ENCODE data around the gene ARHGAP10.

Gene ARHGAP10

DNA sequence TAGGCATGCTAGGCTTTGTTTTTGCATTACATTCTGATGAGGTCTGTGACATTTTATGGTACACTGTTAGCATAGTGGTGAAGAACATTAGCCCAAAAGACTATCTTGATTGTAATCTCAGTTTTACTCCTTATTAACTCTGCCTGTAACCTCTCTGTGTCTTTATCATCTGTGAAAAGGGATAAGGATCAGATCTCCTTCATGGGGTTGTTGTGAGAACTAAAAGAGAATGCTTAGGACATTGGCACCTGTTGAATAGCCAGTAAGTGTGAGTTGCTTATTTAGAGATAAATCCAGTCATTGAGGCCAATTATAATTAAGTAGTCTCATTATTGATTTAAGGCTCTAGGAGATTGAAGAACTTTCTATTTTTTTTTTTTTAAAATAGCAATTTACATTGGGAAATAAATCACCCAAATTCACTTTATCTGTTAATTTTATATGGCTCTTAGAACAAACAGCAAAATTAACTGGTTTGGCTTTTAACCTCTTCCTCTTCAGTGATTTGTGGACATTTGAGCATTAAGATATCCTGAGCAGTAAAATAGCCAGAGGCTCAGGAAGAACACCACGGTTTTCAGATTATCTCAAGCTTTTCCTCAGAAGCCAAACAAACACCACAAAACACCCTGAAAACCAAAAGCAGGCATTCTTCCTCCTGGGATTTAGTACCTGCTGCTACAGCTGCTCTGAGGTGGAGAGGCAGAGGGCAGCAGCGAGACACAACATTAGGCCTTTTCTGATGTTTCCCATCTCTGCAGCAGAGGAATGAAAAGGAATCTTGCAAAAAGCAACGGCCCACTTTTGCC, 192.9 kb downstream of the ARHGAP10 start:
- Histone ChIP-seq H3K27ac (0 out of 2 replicates have a peak overlapping the region, but pooled peaks have one; percentile 15), H3K4me3 (no peak overlapping the region), H3K9ac (ENCODE audit: insufficient read length) (no peak overlapping the region), H3K36me3 (ENCODE audit: insufficient read depth, low read length) (no peaks in the 10 kb centered on the region), H3K9me3 (ENCODE audit: low read depth, low read length) (no peaks in the 10 kb centered on the region)
- no peak for DNase-seq (ENCODE audit: low read depth, low spot score)
- TF ChIP-seq EZH2 (IDR thresholded peaks at IDR 0.05) (no peak), FOXP2 (optimal IDR thresholded peaks at IDR 0.05; ENCODE audit: control extremely low read depth, extremely low read length, insufficient read depth) (no peak), POLR2AphosphoS5 (IDR thresholded peaks at IDR 0.05; ENCODE audit: borderline replicate concordance, low read depth, low read length) (no peak)

DNA sequence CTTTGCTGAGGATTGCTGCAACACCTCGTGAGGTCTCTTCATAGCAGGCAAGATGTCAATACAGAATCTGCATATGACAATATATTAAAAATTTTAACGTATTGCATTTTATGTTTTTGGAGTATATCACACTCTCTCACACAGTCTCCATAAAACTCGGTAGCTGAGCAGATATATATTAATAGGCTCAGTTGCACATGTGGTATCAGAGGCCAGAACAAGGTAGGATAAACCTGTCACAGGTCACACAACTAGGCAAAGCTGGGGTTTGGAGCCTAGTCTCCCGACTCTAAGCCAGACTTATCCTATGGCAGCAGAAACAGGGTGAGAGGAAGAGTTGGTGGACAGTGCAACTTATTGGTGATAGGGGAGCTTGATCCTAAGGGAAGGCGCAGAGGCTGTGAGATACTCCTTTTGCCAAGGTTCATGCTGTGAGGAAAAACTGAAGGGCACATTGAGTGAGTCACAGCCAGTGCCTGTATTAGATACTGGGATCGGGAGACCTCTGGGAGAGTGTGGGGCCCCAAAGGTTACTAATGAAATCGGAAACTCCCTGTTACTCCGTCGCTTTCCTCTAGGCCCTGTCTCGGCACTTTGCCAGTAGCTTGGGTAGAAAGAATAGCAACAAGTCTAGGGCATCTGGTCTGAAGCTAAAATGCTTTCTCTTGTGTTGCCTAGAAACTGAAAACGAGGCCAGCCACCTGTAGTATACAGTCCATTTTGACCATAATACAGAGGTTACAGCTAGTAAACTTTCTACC, 195.7 kb downstream of the ARHGAP10 start:
- no peak overlapping the region for H3K27ac ChIP-seq
- TF ChIP-seq POLR2AphosphoS5 (IDR thresholded peaks at IDR 0.05; ENCODE audit: borderline replicate concordance, low read depth, low read length): no peak
- no peak for TF ChIP-seq FOXP2 (optimal IDR thresholded peaks at IDR 0.05; ENCODE audit: control extremely low read depth, extremely low read length, insufficient read depth)
- TF ChIP-seq EZH2 (IDR thresholded peaks at IDR 0.05): no peak
- no peak overlapping the region for H3K9ac ChIP-seq (ENCODE audit: insufficient read length)
- 0 out of 2 replicates have a peak, but pooled peaks cover 4% of the 10 kb centered on the region for H3K36me3 ChIP-seq (ENCODE audit: insufficient read depth, low read length)
- no peaks in the 10 kb centered on the region for H3K9me3 ChIP-seq (ENCODE audit: low read depth, low read length)
- no peak for DNase-seq (ENCODE audit: low read depth, low spot score)
- H3K4me3 ChIP-seq: no peak overlapping the region

GRCh38 chr4:147928400-147928799, 196.5 kb downstream of the ARHGAP10 start:
- Histone ChIP-seq H3K9me3 (ENCODE audit: low read depth, low read length) (no peaks in the 10 kb centered on the region), H3K27ac (no peak overlapping the region), H3K4me3 (no peak overlapping the region), H3K36me3 (ENCODE audit: insufficient read depth, low read length) (0 out of 2 replicates have a peak, but pooled peaks cover 4% of the 10 kb centered on the region), H3K9ac (ENCODE audit: insufficient read length) (no peak overlapping the region)
- DNase-seq (ENCODE audit: low read depth, low spot score): no peak
- TF ChIP-seq FOXP2 (optimal IDR thresholded peaks at IDR 0.05; ENCODE audit: control extremely low read depth, extremely low read length, insufficient read depth): no peak
- no peak for TF ChIP-seq EZH2 (IDR thresholded peaks at IDR 0.05)
- no peak for TF ChIP-seq POLR2AphosphoS5 (IDR thresholded peaks at IDR 0.05; ENCODE audit: borderline replicate concordance, low read depth, low read length)

DNA sequence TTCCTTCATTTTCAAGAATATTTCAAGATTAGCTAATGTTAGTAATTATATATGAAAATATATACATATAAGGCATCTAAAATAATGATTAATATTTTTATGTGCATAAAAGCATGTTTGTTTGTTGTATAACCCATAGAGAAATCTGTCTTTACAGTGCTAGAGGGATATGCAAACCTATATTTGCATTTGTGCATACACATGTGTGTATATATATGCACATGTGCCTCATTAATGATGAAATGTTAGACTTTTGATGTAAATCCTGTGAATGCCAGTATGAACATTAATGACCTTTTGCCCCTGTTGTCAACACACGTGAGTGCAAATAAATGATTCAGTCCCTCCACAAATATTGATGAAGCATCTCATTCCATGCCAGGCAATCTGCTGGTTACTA, 197.9 kb downstream of the ARHGAP10 start:
- DNase-seq (ENCODE audit: low read depth, low spot score): no peak
- H3K4me3 ChIP-seq: no peak overlapping the region
- no peak overlapping the region for H3K27ac ChIP-seq
- TF ChIP-seq POLR2AphosphoS5 (IDR thresholded peaks at IDR 0.05; ENCODE audit: borderline replicate concordance, low read depth, low read length) (no peak), FOXP2 (optimal IDR thresholded peaks at IDR 0.05; ENCODE audit: control extremely low read depth, extremely low read length, insufficient read depth) (no peak), EZH2 (IDR thresholded peaks at IDR 0.05) (no peak)
- H3K36me3 ChIP-seq (ENCODE audit: insufficient read depth, low read length): 0 out of 2 replicates have a peak, but pooled peaks cover 4% of the 10 kb centered on the region
- H3K9ac ChIP-seq (ENCODE audit: insufficient read length): no peak overlapping the region
- H3K9me3 ChIP-seq (ENCODE audit: low read depth, low read length): no peaks in the 10 kb centered on the region

GRCh38 chr4:147933316-147933715, 201.4 kb downstream of the ARHGAP10 start:
- no peak for DNase-seq (ENCODE audit: low read depth, low spot score)
- TF ChIP-seq EZH2 (IDR thresholded peaks at IDR 0.05) (no peak), FOXP2 (optimal IDR thresholded peaks at IDR 0.05; ENCODE audit: control extremely low read depth, extremely low read length, insufficient read depth) (no peak), POLR2AphosphoS5 (IDR thresholded peaks at IDR 0.05; ENCODE audit: borderline replicate concordance, low read depth, low read length) (no peak)

GRCh38 chr4:147933779-147934178, 201.9 kb downstream of the ARHGAP10 start:
- Histone ChIP-seq H3K9me3 (ENCODE audit: low read depth, low read length) (no peaks in the 10 kb centered on the region), H3K27ac (no peak overlapping the region), H3K9ac (ENCODE audit: insufficient read length) (no peak overlapping the region), H3K4me3 (no peak overlapping the region), H3K36me3 (ENCODE audit: insufficient read depth, low read length) (0 out of 2 replicates have a peak, but pooled peaks cover 4% of the 10 kb centered on the region)
- no peak for DNase-seq (ENCODE audit: low read depth, low spot score)
- no peak for TF ChIP-seq FOXP2 (optimal IDR thresholded peaks at IDR 0.05; ENCODE audit: control extremely low read depth, extremely low read length, insufficient read depth)
- no peak for TF ChIP-seq EZH2 (IDR thresholded peaks at IDR 0.05)
- TF ChIP-seq POLR2AphosphoS5 (IDR thresholded peaks at IDR 0.05; ENCODE audit: borderline replicate concordance, low read depth, low read length): no peak

More at GRCh38 chr4:147933316-147933715, 201.4 kb downstream of the ARHGAP10 start:
- no peak overlapping the region for H3K9ac ChIP-seq (ENCODE audit: insufficient read length)
- H3K27ac ChIP-seq: no peak overlapping the region
- no peak overlapping the region for H3K4me3 ChIP-seq
- H3K9me3 ChIP-seq (ENCODE audit: low read depth, low read length): no peaks in the 10 kb centered on the region
- H3K36me3 ChIP-seq (ENCODE audit: insufficient read depth, low read length): 0 out of 2 replicates have a peak, but pooled peaks cover 4% of the 10 kb centered on the region

DNA sequence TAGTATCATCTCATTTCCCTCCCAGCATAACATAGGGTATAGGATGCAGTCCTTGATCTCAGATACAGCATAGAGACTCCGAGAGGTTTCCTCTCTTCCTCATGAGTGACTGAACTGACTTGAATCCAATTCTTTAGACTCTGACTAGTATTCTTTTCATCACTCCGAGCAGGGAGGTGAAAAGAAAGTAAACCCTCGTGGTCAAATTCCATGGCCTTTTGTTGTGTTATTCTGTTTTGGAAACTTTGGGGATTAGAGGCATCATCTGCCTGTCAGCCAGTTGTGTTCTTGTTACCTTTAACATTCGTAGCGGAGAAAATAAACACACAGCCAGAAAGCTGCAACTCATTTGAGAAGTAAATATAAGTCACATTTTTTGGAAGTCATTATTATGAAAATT, 206.6 kb downstream of the ARHGAP10 start:
- Histone ChIP-seq H3K27ac (no peak overlapping the region), H3K4me3 (no peak overlapping the region), H3K9me3 (ENCODE audit: low read depth, low read length) (no peaks in the 10 kb centered on the region), H3K9ac (ENCODE audit: insufficient read length) (no peak overlapping the region), H3K36me3 (ENCODE audit: insufficient read depth, low read length) (no peaks in the 10 kb centered on the region)
- TF ChIP-seq EZH2 (IDR thresholded peaks at IDR 0.05) (no peak), FOXP2 (optimal IDR thresholded peaks at IDR 0.05; ENCODE audit: control extremely low read depth, extremely low read length, insufficient read depth) (no peak), POLR2AphosphoS5 (IDR thresholded peaks at IDR 0.05; ENCODE audit: borderline replicate concordance, low read depth, low read length) (no peak)
- no peak for DNase-seq (ENCODE audit: low read depth, low spot score)

DNA sequence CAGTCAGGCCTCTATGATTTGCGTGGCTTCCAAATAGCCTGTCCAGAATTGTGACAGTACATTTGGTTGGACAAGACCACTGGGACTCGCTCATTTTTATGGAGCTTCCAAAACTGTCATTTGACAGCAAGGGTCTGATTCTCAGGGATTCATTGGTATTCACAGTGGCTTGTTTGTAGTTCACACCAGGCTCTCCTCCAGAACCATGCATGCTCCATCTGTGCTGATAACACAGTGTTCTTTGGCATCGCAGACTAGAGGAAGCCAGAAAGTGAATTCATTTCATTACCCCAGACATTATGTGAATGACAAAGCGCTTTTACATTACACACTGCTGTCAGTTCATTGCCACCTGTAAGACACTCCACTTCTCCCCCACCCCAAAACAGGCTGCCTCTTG, 208.3 kb downstream of the ARHGAP10 start:
- Histone ChIP-seq H3K9ac (ENCODE audit: insufficient read length) (no peak overlapping the region), H3K36me3 (ENCODE audit: insufficient read depth, low read length) (no peaks in the 10 kb centered on the region), H3K4me3 (no peak overlapping the region), H3K9me3 (ENCODE audit: low read depth, low read length) (no peaks in the 10 kb centered on the region), H3K27ac (no peak overlapping the region)
- no peak for DNase-seq (ENCODE audit: low read depth, low spot score)
- TF ChIP-seq FOXP2 (optimal IDR thresholded peaks at IDR 0.05; ENCODE audit: control extremely low read depth, extremely low read length, insufficient read depth): no peak
- TF ChIP-seq EZH2 (IDR thresholded peaks at IDR 0.05): no peak
- no peak for TF ChIP-seq POLR2AphosphoS5 (IDR thresholded peaks at IDR 0.05; ENCODE audit: borderline replicate concordance, low read depth, low read length)
